Fibroblast of lung (primary cell): ENCODE results near the gene PLXNA1.

Experiments used
- EZH2 ChIP-seq: IDR thresholded peaks from 2 replicates; pipeline ENCODE4 v1.5.1; 2012; ENCODE audit warnings: low read length, control low read depth, mild to moderate bottlenecking; ENCODE audit errors: missing control alignments
- TF ChIP-seq, protein P1 (sequence below), 2 donors: IDR thresholded peaks in 1 of 2; conservative IDR thresholded peaks in 1 of 2; 1 replicate in 1 of 2; 2 replicates in 1 of 2; pipeline ENCODE4 v1.5.1; 2011 to 2012; ENCODE audit warnings: low read length in 2 of 2, control low read depth in 1 of 2, inconsistent platforms in 1 of 2, low read depth in 1 of 2, mild to moderate bottlenecking in 1 of 2

DNA sequence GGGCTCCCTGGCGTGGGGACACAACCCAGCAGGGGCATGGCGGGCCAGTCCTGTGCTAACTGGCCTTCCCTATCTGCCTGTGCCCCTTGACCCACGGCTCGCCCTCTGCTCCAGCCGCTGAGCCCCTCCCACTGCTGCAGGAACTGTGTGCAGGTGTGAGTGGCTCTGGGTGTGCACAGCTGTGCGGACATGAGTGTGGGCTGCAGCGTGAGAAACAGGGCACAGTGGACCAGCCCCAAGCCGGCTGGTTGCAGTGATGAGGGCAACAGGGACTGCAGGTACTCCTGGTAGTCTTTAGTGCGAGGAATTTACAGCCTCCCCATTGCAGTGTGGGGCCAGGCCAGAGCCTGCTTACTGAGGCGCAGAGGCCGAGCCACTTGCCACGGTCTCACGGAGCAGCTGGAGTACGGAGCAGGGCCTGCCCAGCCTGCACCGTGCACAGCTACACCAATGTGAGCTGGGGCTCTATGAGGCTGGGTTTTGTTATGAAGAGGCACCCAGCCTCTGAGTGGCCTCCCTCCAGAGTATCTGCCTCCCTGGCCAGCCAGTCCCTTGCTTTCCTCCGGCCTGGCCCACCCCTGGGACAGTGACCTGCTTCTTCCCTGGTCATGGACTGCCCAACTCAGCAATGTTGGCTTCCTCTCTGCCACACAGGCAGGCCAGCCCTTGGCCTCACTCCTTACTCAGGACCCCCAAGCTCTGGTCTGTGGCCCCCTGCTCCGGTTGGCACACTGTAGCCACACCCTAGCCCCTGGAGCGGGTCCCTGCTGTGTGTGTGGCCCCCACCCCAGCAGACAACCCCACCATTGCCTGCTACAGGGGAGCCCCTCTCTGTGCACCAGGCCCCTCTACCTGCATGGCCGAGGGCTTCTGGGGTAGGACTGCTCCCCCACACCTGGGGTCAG, 47.8 kb downstream of the PLXNA1 start:
- TF ChIP-seq, protein P1, sequence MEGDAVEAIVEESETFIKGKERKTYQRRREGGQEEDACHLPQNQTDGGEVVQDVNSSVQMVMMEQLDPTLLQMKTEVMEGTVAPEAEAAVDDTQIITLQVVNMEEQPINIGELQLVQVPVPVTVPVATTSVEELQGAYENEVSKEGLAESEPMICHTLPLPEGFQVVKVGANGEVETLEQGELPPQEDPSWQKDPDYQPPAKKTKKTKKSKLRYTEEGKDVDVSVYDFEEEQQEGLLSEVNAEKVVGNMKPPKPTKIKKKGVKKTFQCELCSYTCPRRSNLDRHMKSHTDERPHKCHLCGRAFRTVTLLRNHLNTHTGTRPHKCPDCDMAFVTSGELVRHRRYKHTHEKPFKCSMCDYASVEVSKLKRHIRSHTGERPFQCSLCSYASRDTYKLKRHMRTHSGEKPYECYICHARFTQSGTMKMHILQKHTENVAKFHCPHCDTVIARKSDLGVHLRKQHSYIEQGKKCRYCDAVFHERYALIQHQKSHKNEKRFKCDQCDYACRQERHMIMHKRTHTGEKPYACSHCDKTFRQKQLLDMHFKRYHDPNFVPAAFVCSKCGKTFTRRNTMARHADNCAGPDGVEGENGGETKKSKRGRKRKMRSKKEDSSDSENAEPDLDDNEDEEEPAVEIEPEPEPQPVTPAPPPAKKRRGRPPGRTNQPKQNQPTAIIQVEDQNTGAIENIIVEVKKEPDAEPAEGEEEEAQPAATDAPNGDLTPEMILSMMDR (conservative IDR thresholded peaks at IDR 0.05 in 1 of 2, IDR thresholded peaks at IDR 0.05 in 1 of 2; ENCODE audit: low read depth in 1 of 2, low read length in 2 of 2): no peak
- TF ChIP-seq EZH2: no peak
